GM19395 (cell line): ENCODE measurements around the gene ATXN10.
"Not testable (repeated sequence)": the region's sequence is repeated elsewhere in the genome, so short reads cannot be mapped to it uniquely, and the experiment has no call there.

ENCODE experiments used
- ATAC-seq: cut with Tn5 transposase; IDR thresholded peaks from one replicate; pipeline ENCODE4 v1.9.1; 2021; ENCODE audit warnings: mild to moderate bottlenecking, moderate library complexity; ENCODE audit not compliant: unreplicated experiment

The ATXN10 gene

GRCh38 chr22:45708145-45708544 lies 36.5 kb downstream of the ATXN10 start:
- ATAC-seq, result no peak

GRCh38 chr22:45709060-45709739 lies 37.6 kb downstream of the ATXN10 start:
- ATAC-seq, result no peak

- ATAC-seq, result no peak
These were observed 38.2 kb downstream of the ATXN10 start for GRCh38 chr22:45709866-45710265.

GRCh38 chr22:45710469-45710868 lies 38.8 kb downstream of the ATXN10 start:
- no peak for ATAC-seq

- ATAC-seq, result not testable (repeated sequence)
These were observed 42.8 kb downstream of the ATXN10 start for GRCh38 chr22:45714390-45714789.

- ATAC-seq, result no peak
These were observed 46.2 kb downstream of the ATXN10 start for GRCh38 chr22:45717789-45718188.

- ATAC-seq, result no peak
These were observed 46.8 kb downstream of the ATXN10 start for GRCh38 chr22:45718391-45718790.

GRCh38 chr22:45720839-45721378 lies 49.3 kb downstream of the ATXN10 start:
- ATAC-seq, result no peak

- no peak for ATAC-seq
These were observed 50.4 kb downstream of the ATXN10 start for GRCh38 chr22:45722006-45722405.

- no peak for ATAC-seq
These were observed 54.4 kb downstream of the ATXN10 start for GRCh38 chr22:45726081-45726480.

- ATAC-seq, result no peak
These were observed 59.6 kb downstream of the ATXN10 start for GRCh38 chr22:45731041-45731797.

GRCh38 chr22:45731798-45732495 lies 60.3 kb downstream of the ATXN10 start:
- no peak for ATAC-seq

GRCh38 chr22:45735273-45735672 lies 63.6 kb downstream of the ATXN10 start:
- ATAC-seq, result no peak

- no peak for ATAC-seq
These were observed 66.6 kb downstream of the ATXN10 start for GRCh38 chr22:45738206-45738605.

- no peak for ATAC-seq
These were observed 68.6 kb downstream of the ATXN10 start for GRCh38 chr22:45740236-45740635.

- no peak for ATAC-seq
These were observed 71.3 kb downstream of the ATXN10 start for GRCh38 chr22:45742866-45743450.

- ATAC-seq, result no peak
These were observed 72.1 kb downstream of the ATXN10 start for GRCh38 chr22:45743687-45744086.

- no peak for ATAC-seq
These were observed 72.8 kb downstream of the ATXN10 start for GRCh38 chr22:45744442-45744841.

GRCh38 chr22:45750626-45751025 lies 79.0 kb downstream of the ATXN10 start:
- ATAC-seq, result no peak

GRCh38 chr22:45752036-45752435 lies 80.4 kb downstream of the ATXN10 start:
- ATAC-seq, result no peak

GRCh38 chr22:45754822-45755221 lies 83.2 kb downstream of the ATXN10 start:
- ATAC-seq, result no peak
